ENCODE measurements around the gene ERFE. TPM values are rescaled to one million over a fixed set of nuclear protein-coding genes. Genes with fewer than 3 reads are reported as not detected.

Gene ERFE
- total RNA-seq, 2 donors from 2014 or later: 0.66 TPM; not detected in 1

GRCh38 chr2:238133499-238134392 is 25.0 kb upstream of the ERFE start:
- H3K4me3 ChIP-seq: no peak overlapping the region
- intact Hi-C loops (cut with DNase I): no loop called here
- ATAC-seq: no peak
- no peak overlapping the region for H3K27ac ChIP-seq
- no peaks in the 10 kb centered on the region for H3K36me3 ChIP-seq (replicated peaks in 1 of 2; ENCODE audit: insufficient read depth in 1 of 2, low read depth in 2 of 2)
- DNase-seq: no peak
- 70 to 75% methylated on average over 5 to 14 of the region's 14 CpGs for WGBS, 2 donors
- H3K9me3 ChIP-seq: no peaks in the 10 kb centered on the region
- no peaks in the 10 kb centered on the region for H3K4me1 ChIP-seq
- TF ChIP-seq POLR2A (IDR thresholded peaks at IDR 0.05) (no peak), CTCF (IDR thresholded peaks at IDR 0.05) (no peak)
- no peaks in the 10 kb centered on the region for H3K27me3 ChIP-seq

GRCh38 chr2:238134393-238134785 is 24.4 kb upstream of the ERFE start:
- Histone ChIP-seq H3K27ac (no peak overlapping the region), H3K36me3 (replicated peaks in 1 of 2; ENCODE audit: insufficient read depth in 1 of 2, low read depth in 2 of 2) (no peaks in the 10 kb centered on the region), H3K9me3 (no peaks in the 10 kb centered on the region), H3K27me3 (no peaks in the 10 kb centered on the region), H3K4me3 (no peak overlapping the region), H3K4me1 (peaks cover 2% of the 10 kb centered on the region)
- intact Hi-C loops (cut with DNase I): no loop called here
- TF ChIP-seq CTCF (IDR thresholded peaks at IDR 0.05) (no peak), POLR2A (IDR thresholded peaks at IDR 0.05) (no peak)
- 94% methylated on average over 11 of the region's 11 CpGs; no CpG with 5 or more reads in 1 of the 2 donors for WGBS, 2 donors
- DNase-seq: no peak
- no peak for ATAC-seq

- intact Hi-C loops (cut with DNase I): no loop called here
- no peak for DNase-seq
Measured at GRCh38 chr2:238135601-238136150, 23.1 kb upstream of the ERFE start.

GRCh38 chr2:238136820-238137537 is 21.8 kb upstream of the ERFE start:
- no peaks in the 10 kb centered on the region for H3K9me3 ChIP-seq
- no peaks in the 10 kb centered on the region for H3K27me3 ChIP-seq
- H3K4me1 ChIP-seq: peaks cover 6% of the 10 kb centered on the region
- WGBS, 2 donors: 78 to 80% methylated on average over 13 to 14 of the region's 14 CpGs
- no peak for TF ChIP-seq CTCF (IDR thresholded peaks at IDR 0.05)
- TF ChIP-seq POLR2A (IDR thresholded peaks at IDR 0.05): no peak
- no peak overlapping the region for H3K27ac ChIP-seq
- ATAC-seq (no peak), DNase-seq (peak; percentile 26 to 59 (median 40))
- H3K36me3 ChIP-seq (replicated peaks in 1 of 2; ENCODE audit: insufficient read depth in 1 of 2, low read depth in 2 of 2): no peaks in the 10 kb centered on the region
- intact Hi-C loops (cut with DNase I): no loop called here
- H3K4me3 ChIP-seq: no peak overlapping the region

More at GRCh38 chr2:238135601-238136150, 23.1 kb upstream of the ERFE start:
- 85 to 87% methylated on average over 15 of the region's 15 CpGs for WGBS, 2 donors
- Histone ChIP-seq H3K9me3 (no peaks in the 10 kb centered on the region), H3K27me3 (no peaks in the 10 kb centered on the region), H3K4me3 (no peak overlapping the region), H3K27ac (no peak overlapping the region), H3K36me3 (replicated peaks in 1 of 2; ENCODE audit: insufficient read depth in 1 of 2, low read depth in 2 of 2) (no peaks in the 10 kb centered on the region), H3K4me1 (peaks cover 6% of the 10 kb centered on the region)
- ATAC-seq: no peak
- no peak for TF ChIP-seq POLR2A (IDR thresholded peaks at IDR 0.05)
- TF ChIP-seq CTCF (IDR thresholded peaks at IDR 0.05): no peak

Data from body of pancreas (tissue), 4 donors.